H9 (cell line): Measurements from ENCODE around the gene ARMH1. TPM values are rescaled to one million over a fixed set of nuclear protein-coding genes. Genes with fewer than 3 reads are reported as not detected.

Experiments
- DNase-seq: peaks from one replicate; pipeline ENCODE4 v3.0.0-alpha.2; 2017
- H2AFZ ChIP-seq: one replicate; pipeline ENCODE4 v1.6.1; 2013; ENCODE audit warnings: mild to moderate bottlenecking, low read length, control low read depth, moderate library complexity
- H2AK5ac ChIP-seq: 2 replicates; pipeline ENCODE4 v1.6.1; 2013; ENCODE audit warnings: low read length, control low read depth, mixed read lengths; ENCODE audit not compliant: insufficient read length
- H2BK120ac ChIP-seq: one replicate; pipeline ENCODE4 v1.6.1; 2013; ENCODE audit warnings: low read depth, mild to moderate bottlenecking, low read length, control low read depth, inconsistent platforms; ENCODE audit not compliant: poor library complexity, severe bottlenecking
- H2BK12ac ChIP-seq: 2 replicates; pipeline ENCODE4 v1.6.1; 2013; ENCODE audit warnings: low read length, control low read depth, mixed read lengths, low read depth; ENCODE audit not compliant: insufficient read length
- H2BK15ac ChIP-seq: 2 replicates; pipeline ENCODE4 v1.6.1; 2013; ENCODE audit warnings: low read depth, low read length, control low read depth
- H2BK20ac ChIP-seq: one replicate; pipeline ENCODE4 v1.6.1; 2013; ENCODE audit warnings: low read depth, mild to moderate bottlenecking, low read length, control low read depth, inconsistent platforms; ENCODE audit not compliant: poor library complexity, severe bottlenecking
- H2BK5ac ChIP-seq: 2 replicates; pipeline ENCODE4 v1.6.1; 2013; ENCODE audit warnings: low read length, control low read depth, mixed read lengths; ENCODE audit not compliant: insufficient read length
- H3K14ac ChIP-seq: 2 replicates; pipeline ENCODE4 v1.6.1; 2013; ENCODE audit warnings: low read length, control low read depth; ENCODE audit not compliant: insufficient read depth
- H3K18ac ChIP-seq: 2 replicates; pipeline ENCODE4 v1.6.1; 2013; ENCODE audit warnings: low read depth, mild to moderate bottlenecking, mixed read lengths, low read length, control low read depth; ENCODE audit not compliant: insufficient read length
- H3K23ac ChIP-seq: 2 replicates; pipeline ENCODE4 v1.6.1; 2013; ENCODE audit warnings: low read length, control low read depth, mixed read lengths, low read depth; ENCODE audit not compliant: insufficient read length
- H3K23me2 ChIP-seq: 2 replicates; pipeline ENCODE4 v1.6.1; 2013; ENCODE audit warnings: low read depth, mild to moderate bottlenecking, mixed read lengths, low read length, control low read depth; ENCODE audit not compliant: insufficient read length, poor library complexity, severe bottlenecking
- H3K27ac ChIP-seq: 2 replicates; pipeline ENCODE4 v1.5.1; 2013; ENCODE audit warnings: low read length, control low read depth, mixed read lengths, low read depth; ENCODE audit not compliant: insufficient read length
- H3K27me3 ChIP-seq: 2 replicates; pipeline ENCODE4 v1.6.1; 2013; ENCODE audit warnings: low read length, control low read depth, inconsistent platforms; ENCODE audit not compliant: insufficient read depth
- H3K4ac ChIP-seq: 2 replicates; pipeline ENCODE4 v1.6.1; 2013; ENCODE audit warnings: low read depth, mild to moderate bottlenecking, control low read depth, inconsistent platforms, low read length, moderate library complexity
- H3K4me1 ChIP-seq: 2 replicates; pipeline ENCODE4 v1.6.1; 2013; ENCODE audit warnings: low read length, control low read depth, inconsistent platforms; ENCODE audit not compliant: insufficient read depth
- H3K4me2 ChIP-seq: 2 replicates; pipeline ENCODE4 v1.6.1; 2013; ENCODE audit warnings: low read length, control low read depth, mixed read lengths; ENCODE audit not compliant: insufficient read length, insufficient read depth
- H3K56ac ChIP-seq: 2 replicates; pipeline ENCODE4 v1.6.1; 2013; ENCODE audit warnings: low read depth, mild to moderate bottlenecking, mixed read lengths, low read length, control low read depth; ENCODE audit not compliant: insufficient read length
- H3K79me1 ChIP-seq: 2 replicates; pipeline ENCODE4 v1.6.1; 2013; ENCODE audit warnings: low read depth, mild to moderate bottlenecking, moderate library complexity, low read length, control low read depth, inconsistent platforms; ENCODE audit not compliant: insufficient read depth, poor library complexity, severe bottlenecking
- H3K79me2 ChIP-seq: 2 replicates; pipeline ENCODE4 v1.6.1; 2013; ENCODE audit warnings: low read length, control low read depth, inconsistent platforms; ENCODE audit not compliant: insufficient read depth
- H3K9ac ChIP-seq: 2 replicates; pipeline ENCODE4 v1.6.1; 2013; ENCODE audit warnings: low read length, control low read depth, mixed read lengths; ENCODE audit not compliant: insufficient read length; ENCODE audit errors: extremely low read depth
- H3K9me3 ChIP-seq: one replicate; pipeline ENCODE4 v1.6.1; 2013; ENCODE audit warnings: low read depth, low read length, inconsistent platforms; ENCODE audit not compliant: control insufficient read depth
- H3T11ph ChIP-seq: one replicate; pipeline ENCODE4 v1.6.1; 2013; ENCODE audit warnings: mild to moderate bottlenecking, low read length, control low read depth, inconsistent platforms
- H4K20me1 ChIP-seq: one replicate; pipeline ENCODE4 v1.6.1; 2013; ENCODE audit not compliant: control insufficient read depth, insufficient read length, insufficient read depth
- H4K5ac ChIP-seq: 2 replicates; pipeline ENCODE4 v1.6.1; 2013; ENCODE audit warnings: low read depth, mild to moderate bottlenecking, mixed read lengths, low read length, control low read depth; ENCODE audit not compliant: insufficient read length
- H4K8ac ChIP-seq: replicated peaks from 2 replicates; pipeline ENCODE4 v1.6.1; 2013; ENCODE audit warnings: low read length, control low read depth, mixed read lengths, low read depth; ENCODE audit not compliant: insufficient read length
- H4K91ac ChIP-seq: 2 replicates; pipeline ENCODE4 v1.6.1; 2013; ENCODE audit warnings: low read depth, mild to moderate bottlenecking, moderate library complexity, mixed read lengths, low read length, control low read depth; ENCODE audit not compliant: insufficient read length
- H3K27ac Mint-ChIP-seq, 3 experiments: 2 replicates in 2 of 3; 3 replicates in 1 of 3; pipeline ENCODE4 v1.8.0; 2020 to 2021; ENCODE audit warnings: mixed read lengths in 3 of 3, mild to moderate bottlenecking in 1 of 3, moderate library complexity in 1 of 3
- H3K27me3 Mint-ChIP-seq: 2 replicates; pipeline ENCODE4 v1.8.0; 2021; ENCODE audit warnings: low read depth, mild to moderate bottlenecking, moderate library complexity, mixed read lengths
- H3K36me3 Mint-ChIP-seq, 3 experiments: 2 replicates in 2 of 3; 3 replicates in 1 of 3; pipeline ENCODE4 v1.8.0; 2020 to 2021; ENCODE audit warnings: low read depth in 3 of 3, mixed read lengths in 3 of 3; ENCODE audit not compliant: insufficient read depth in 1 of 3
- H3K4me1 Mint-ChIP-seq, 2 experiments: 2 replicates each; pipeline ENCODE4 v1.8.0; 2020; ENCODE audit warnings: mixed read lengths in 2 of 2
- H3K4me3 Mint-ChIP-seq, 2 experiments: 2 replicates in 1 of 2; 3 replicates in 1 of 2; pipeline ENCODE4 v1.8.0; 2020 to 2021; ENCODE audit warnings: mild to moderate bottlenecking in 2 of 2, mixed read lengths in 2 of 2, moderate library complexity in 1 of 2
- H3K9me3 Mint-ChIP-seq, 2 experiments: 2 replicates in 1 of 2; 3 replicates in 1 of 2; pipeline ENCODE4 v1.8.0; 2020; ENCODE audit warnings: mild to moderate bottlenecking in 2 of 2, mixed read lengths in 2 of 2, moderate library complexity in 1 of 2
- CTCF ChIP-seq: fragments of 200-600 bp; sonication (generic); conservative IDR thresholded peaks from 3 replicates; pipeline ENCODE4 v1.8.0; 2021; ENCODE audit warnings: antibody characterized with exemption, mild to moderate bottlenecking
- WGBS: extraction: QIAGEN DNeasy Blood & Tissue Kit; methylation state at CpG from one replicate; pipeline ENCODE4 v1.1.7; 2013; ENCODE audit warnings: missing lambda C conversion rate, low lambda C conversion rate, mixed read lengths; ENCODE audit not compliant: insufficient read length; ENCODE audit errors: extremely low coverage; 5-methylcytosine and 5-hydroxymethylcytosine counted together
- total RNA-seq: library from RNA; stranded (reverse); gene quantifications from 2 replicates; pipeline ENCODE4 v1.2.1, GENCODE V29; 2021

The ARMH1 gene
- total RNA-seq, 1 experiment from 2014 or later, result 1.0 TPM

GRCh38 chr1:44685881-44686280, 11.4 kb downstream of the ARMH1 start:
- Histone ChIP-seq H2AK5ac (no peak overlapping the region), H3K18ac (no peak overlapping the region), H3K14ac (no peak overlapping the region), H2BK15ac (no peak overlapping the region), H3K27me3 (no peaks in the 10 kb centered on the region), H2BK12ac (no peak overlapping the region), H4K20me1 (no peaks in the 10 kb centered on the region), H3K79me1 (no peaks in the 10 kb centered on the region), H3K27ac (no peak overlapping the region), H2BK5ac (no peak overlapping the region), H4K91ac (no peak overlapping the region), H2BK120ac (no peak overlapping the region), H3K4me2 (no peak overlapping the region), H3K4me1 (peaks cover 12% of the 10 kb centered on the region; the same call in 1 of the 2 replicates), H2AFZ (no peak overlapping the region), H3K9me3 (no peaks in the 10 kb centered on the region), H3K9ac (no peak overlapping the region), H4K5ac (no peak overlapping the region), H3T11ph (no peak overlapping the region), H3K56ac (no peak overlapping the region), H3K23me2 (no peaks in the 10 kb centered on the region), H3K23ac (no peak overlapping the region), H2BK20ac (no peak overlapping the region), H3K79me2 (no peaks in the 10 kb centered on the region), H3K4ac (no peak overlapping the region), H4K8ac (no peak overlapping the region)
- Mint-ChIP-seq H3K36me3 (peaks cover 0 to 5% (median 0%) of the 10 kb centered on the region in 3 experiments; a peak in 2 of 7 replicates), H3K9me3 (no peaks in the 10 kb centered on the region; a peak in 1 of 5 replicates), H3K4me1 (peaks cover 28 to 38% of the 10 kb centered on the region in 2 experiments), H3K27ac (peak overlapping the region; percentile 7 to 66 (median 54); a peak in 2 of 7 replicates), H3K27me3 (no peaks in the 10 kb centered on the region; the same call in 1 of the 2 replicates), H3K4me3 (no peak overlapping the region)
- no peak for DNase-seq
- WGBS, result no CpG with 5 or more reads among the region's 8 CpGs
- TF ChIP-seq CTCF, result no peak
